ENCODE measurements around the gene KCNJ6.

DNA sequence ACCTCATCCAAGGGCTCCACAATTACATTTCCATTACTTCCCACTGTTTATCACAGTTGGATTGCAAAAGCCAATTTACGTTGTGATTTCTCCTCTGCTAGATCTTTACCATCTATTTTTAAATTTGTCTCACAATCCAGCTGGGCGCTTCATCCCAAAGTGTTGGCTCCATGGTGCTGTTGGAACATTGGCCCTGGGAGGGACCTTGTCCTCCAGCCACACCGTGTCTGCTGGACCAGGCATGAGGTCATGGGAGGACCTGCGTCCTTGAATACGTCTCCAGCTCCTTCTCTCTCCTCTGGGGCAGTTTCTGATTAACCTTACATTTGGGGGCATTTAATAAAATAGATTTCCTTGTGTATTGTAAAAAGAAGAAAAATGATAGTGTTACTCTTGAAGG is 125.4 kb downstream of the KCNJ6 start:
- TF ChIP-seq, protein P1, sequence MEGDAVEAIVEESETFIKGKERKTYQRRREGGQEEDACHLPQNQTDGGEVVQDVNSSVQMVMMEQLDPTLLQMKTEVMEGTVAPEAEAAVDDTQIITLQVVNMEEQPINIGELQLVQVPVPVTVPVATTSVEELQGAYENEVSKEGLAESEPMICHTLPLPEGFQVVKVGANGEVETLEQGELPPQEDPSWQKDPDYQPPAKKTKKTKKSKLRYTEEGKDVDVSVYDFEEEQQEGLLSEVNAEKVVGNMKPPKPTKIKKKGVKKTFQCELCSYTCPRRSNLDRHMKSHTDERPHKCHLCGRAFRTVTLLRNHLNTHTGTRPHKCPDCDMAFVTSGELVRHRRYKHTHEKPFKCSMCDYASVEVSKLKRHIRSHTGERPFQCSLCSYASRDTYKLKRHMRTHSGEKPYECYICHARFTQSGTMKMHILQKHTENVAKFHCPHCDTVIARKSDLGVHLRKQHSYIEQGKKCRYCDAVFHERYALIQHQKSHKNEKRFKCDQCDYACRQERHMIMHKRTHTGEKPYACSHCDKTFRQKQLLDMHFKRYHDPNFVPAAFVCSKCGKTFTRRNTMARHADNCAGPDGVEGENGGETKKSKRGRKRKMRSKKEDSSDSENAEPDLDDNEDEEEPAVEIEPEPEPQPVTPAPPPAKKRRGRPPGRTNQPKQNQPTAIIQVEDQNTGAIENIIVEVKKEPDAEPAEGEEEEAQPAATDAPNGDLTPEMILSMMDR (IDR thresholded peaks at IDR 0.05) = no peak
- TF ChIP-seq POLR2AphosphoS5 (IDR thresholded peaks at IDR 0.05; ENCODE audit: low read depth, low read length) = no peak
- TF ChIP-seq TCF7L2 (IDR thresholded peaks at IDR 0.05; ENCODE audit: low read depth, low read length) = no peak
